ENCODE measurements around the gene PRR18. TPM values are rescaled to one million over a fixed set of nuclear protein-coding genes. Genes with fewer than 3 reads are reported as not detected.

Gene PRR18
- total RNA-seq, 1 donor: not detected

- peaks cover 12% of the 10 kb centered on the region for H3K27me3 ChIP-seq (ENCODE audit: insufficient read depth, low read length)
- H3K4me2 ChIP-seq (ENCODE audit: insufficient read depth, low read length): no peak overlapping the region
- no peaks in the 10 kb centered on the region for H4K20me1 ChIP-seq (ENCODE audit: insufficient read depth, low read length)
- H2AFZ ChIP-seq (ENCODE audit: low read length): no peak overlapping the region
- no peak overlapping the region for H3K27ac ChIP-seq (ENCODE audit: low read depth, low read length)
- no peaks in the 10 kb centered on the region for H3K9me3 ChIP-seq (ENCODE audit: low read depth, low read length)
- DNase-seq (ENCODE audit: insufficient read length, low spot score, missing footprints): no peak
- no peaks in the 10 kb centered on the region for H3K79me2 ChIP-seq (ENCODE audit: insufficient read depth, low read length)
- no peak overlapping the region for H3K4me3 ChIP-seq (ENCODE audit: insufficient read depth, low read length)
- no peaks in the 10 kb centered on the region for H3K36me3 ChIP-seq (ENCODE audit: insufficient read depth, low read length)
- no peak for TF ChIP-seq CTCF (IDR thresholded peaks at IDR 0.05; ENCODE audit: extremely low read depth, low read depth, low read length)
- no peaks in the 10 kb centered on the region for H3K4me1 ChIP-seq (ENCODE audit: insufficient read depth, low read length)
These were observed 7.7 kb downstream of the PRR18 start for GRCh38 chr6:166300357-166300987.

GRCh38 chr6:166297606-166298005 lies 10.6 kb downstream of the PRR18 start:
- Histone ChIP-seq H3K36me3 (ENCODE audit: insufficient read depth, low read length) (no peaks in the 10 kb centered on the region), H3K27ac (ENCODE audit: low read depth, low read length) (no peak overlapping the region), H3K4me3 (ENCODE audit: insufficient read depth, low read length) (no peak overlapping the region), H3K4me1 (ENCODE audit: insufficient read depth, low read length) (no peaks in the 10 kb centered on the region), H4K20me1 (ENCODE audit: insufficient read depth, low read length) (no peaks in the 10 kb centered on the region), H3K9me3 (ENCODE audit: low read depth, low read length) (no peaks in the 10 kb centered on the region), H2AFZ (ENCODE audit: low read length) (no peak overlapping the region), H3K4me2 (ENCODE audit: insufficient read depth, low read length) (no peak overlapping the region), H3K27me3 (ENCODE audit: insufficient read depth, low read length) (peaks cover 2% of the 10 kb centered on the region), H3K79me2 (ENCODE audit: insufficient read depth, low read length) (no peaks in the 10 kb centered on the region)
- no peak for TF ChIP-seq CTCF (IDR thresholded peaks at IDR 0.05; ENCODE audit: extremely low read depth, low read depth, low read length)
- no peak for DNase-seq (ENCODE audit: insufficient read length, low spot score, missing footprints)

- H2AFZ ChIP-seq (ENCODE audit: low read length): no peak overlapping the region
- no peak for TF ChIP-seq CTCF (IDR thresholded peaks at IDR 0.05; ENCODE audit: extremely low read depth, low read depth, low read length)
These were observed 11.9 kb downstream of the PRR18 start for GRCh38 chr6:166296035-166296883.

More at GRCh38 chr6:166296035-166296883, 11.9 kb downstream of the PRR18 start:
- H3K36me3 ChIP-seq (ENCODE audit: insufficient read depth, low read length): no peaks in the 10 kb centered on the region
- no peaks in the 10 kb centered on the region for H3K4me1 ChIP-seq (ENCODE audit: insufficient read depth, low read length)
- H3K79me2 ChIP-seq (ENCODE audit: insufficient read depth, low read length): no peaks in the 10 kb centered on the region
- H3K9me3 ChIP-seq (ENCODE audit: low read depth, low read length): no peaks in the 10 kb centered on the region
- no peaks in the 10 kb centered on the region for H4K20me1 ChIP-seq (ENCODE audit: insufficient read depth, low read length)
- peaks cover 2% of the 10 kb centered on the region for H3K27me3 ChIP-seq (ENCODE audit: insufficient read depth, low read length)
- H3K4me2 ChIP-seq (ENCODE audit: insufficient read depth, low read length): no peak overlapping the region
- DNase-seq (ENCODE audit: insufficient read length, low spot score, missing footprints): no peak
- no peak overlapping the region for H3K27ac ChIP-seq (ENCODE audit: low read depth, low read length)
- H3K4me3 ChIP-seq (ENCODE audit: insufficient read depth, low read length): no peak overlapping the region

Measured in osteoblast (primary cell).